ENCODE measurements around the gene MEIOB. TPM values are rescaled to one million over a fixed set of nuclear protein-coding genes. Genes with fewer than 3 reads are reported as not detected.

The MEIOB gene
- total RNA-seq, 1 experiment from 2014 or later: 0.62 TPM

- peak; percentile 59 for DNase-seq (ENCODE audit: low spot score)
- H3K27ac ChIP-seq (ENCODE audit: low read depth, low read length, poor library complexity, severe bottlenecking): no peak overlapping the region
- ChIA-PET POLR2A (ENCODE audit: low non-redundant PET) (no interaction called here), CTCF (interaction anchor here (0.7 kb wide), 1 partner anchor 120 kb away, joined by 4 read pairs; no protein-coding TSS in a partner anchor)
- TF ChIP-seq CTCF (conservative IDR thresholded peaks at IDR 0.05; ENCODE audit: low read depth, low read length) (no peak), EZH2 (IDR thresholded peaks at IDR 0.05; ENCODE audit: borderline replicate concordance, low read depth, low read length, poor library complexity, severe bottlenecking) (no peak)
- no peaks in the 10 kb centered on the region for H3K27me3 ChIP-seq (replicated peaks; ENCODE audit: insufficient read depth, low read depth, low read length, poor library complexity)
- BruUV-seq (replicated peaks): no TSS peak
- H3K4me1 ChIP-seq (ENCODE audit: insufficient read depth, low read length, poor library complexity, severe bottlenecking): peaks cover 12% of the 10 kb centered on the region
- intact Hi-C loops (cut with micrococcal nuclease; ENCODE audit: unreplicated experiment): loop anchor here (10.0 kb wide), 1 partner anchor 51 kb away; the partner anchor contains the start of genes EME2, MRPS34 and NME3
- H3K9me3 ChIP-seq (ENCODE audit: low read depth, low read length, poor library complexity, severe bottlenecking): no peaks in the 10 kb centered on the region
- H3K36me3 ChIP-seq (ENCODE audit: insufficient read depth, low read length, poor library complexity, severe bottlenecking): no peaks in the 10 kb centered on the region
- peak overlapping the region; percentile 90 for H3K4me3 ChIP-seq (ENCODE audit: low read depth, low read length, poor library complexity, severe bottlenecking)
Measured at GRCh38 chr16:1825864-1826690, 45.9 kb downstream of the MEIOB start.

- CTCF ChIA-PET: interaction anchor here (0.7 kb wide), 1 partner anchor 120 kb away, joined by 4 read pairs; no protein-coding TSS in a partner anchor
- no TSS peak for BruUV-seq (replicated peaks)
Measured at GRCh38 chr16:1825381-1825863, 46.5 kb downstream of the MEIOB start.

GRCh38 chr16:1823821-1824220 is 48.1 kb downstream of the MEIOB start:
- peaks cover 8% of the 10 kb centered on the region for H3K4me1 ChIP-seq (ENCODE audit: insufficient read depth, low read length, poor library complexity, severe bottlenecking)
- H3K36me3 ChIP-seq (ENCODE audit: insufficient read depth, low read length, poor library complexity, severe bottlenecking): no peaks in the 10 kb centered on the region
- intact Hi-C loops (cut with micrococcal nuclease; ENCODE audit: unreplicated experiment): loop anchor here (10.0 kb wide), 1 partner anchor 49 kb away; the partner anchor contains the start of genes EME2, MRPS34 and NME3
- TF ChIP-seq CTCF (conservative IDR thresholded peaks at IDR 0.05; ENCODE audit: low read depth, low read length): peak; percentile 40
- TF ChIP-seq EZH2 (IDR thresholded peaks at IDR 0.05; ENCODE audit: borderline replicate concordance, low read depth, low read length, poor library complexity, severe bottlenecking): no peak
- peak; percentile 64 for DNase-seq (ENCODE audit: low spot score)
- no peaks in the 10 kb centered on the region for H3K9me3 ChIP-seq (ENCODE audit: low read depth, low read length, poor library complexity, severe bottlenecking)
- no peak overlapping the region for H3K27ac ChIP-seq (ENCODE audit: low read depth, low read length, poor library complexity, severe bottlenecking)
- no TSS peak for BruUV-seq (replicated peaks)
- ChIA-PET POLR2A (ENCODE audit: low non-redundant PET) (interaction anchor here (0.5 kb wide), 1 partner anchor 41 kb away, joined by 3 read pairs; the partner anchor contains the start of gene NUBP2), CTCF (no interaction called here)
- no peak overlapping the region for H3K4me3 ChIP-seq (ENCODE audit: low read depth, low read length, poor library complexity, severe bottlenecking)
- H3K27me3 ChIP-seq (replicated peaks; ENCODE audit: insufficient read depth, low read depth, low read length, poor library complexity): no peaks in the 10 kb centered on the region

More at GRCh38 chr16:1825381-1825863, 46.5 kb downstream of the MEIOB start:
- TF ChIP-seq CTCF (conservative IDR thresholded peaks at IDR 0.05; ENCODE audit: low read depth, low read length): no peak
- no peak for TF ChIP-seq EZH2 (IDR thresholded peaks at IDR 0.05; ENCODE audit: borderline replicate concordance, low read depth, low read length, poor library complexity, severe bottlenecking)
- no peaks in the 10 kb centered on the region for H3K27me3 ChIP-seq (replicated peaks; ENCODE audit: insufficient read depth, low read depth, low read length, poor library complexity)
- POLR2A ChIA-PET (ENCODE audit: low non-redundant PET): no interaction called here
- peak overlapping the region; percentile 90 for H3K4me3 ChIP-seq (ENCODE audit: low read depth, low read length, poor library complexity, severe bottlenecking)
- no peak for DNase-seq (ENCODE audit: low spot score)
- H3K36me3 ChIP-seq (ENCODE audit: insufficient read depth, low read length, poor library complexity, severe bottlenecking): no peaks in the 10 kb centered on the region
- no peak overlapping the region for H3K27ac ChIP-seq (ENCODE audit: low read depth, low read length, poor library complexity, severe bottlenecking)
- no peaks in the 10 kb centered on the region for H3K9me3 ChIP-seq (ENCODE audit: low read depth, low read length, poor library complexity, severe bottlenecking)
- peaks cover 12% of the 10 kb centered on the region for H3K4me1 ChIP-seq (ENCODE audit: insufficient read depth, low read length, poor library complexity, severe bottlenecking)
- intact Hi-C loops (cut with micrococcal nuclease; ENCODE audit: unreplicated experiment): loop anchor here (10.0 kb wide), 1 partner anchor 51 kb away; the partner anchor contains the start of genes EME2, MRPS34 and NME3
